CD14-positive monocyte (primary cell): ENCODE measurements around the gene COLEC11. TPM values are rescaled to one million over a fixed set of nuclear protein-coding genes. Genes with fewer than 3 reads are reported as not detected.

Source experiments
- DNase-seq, 3 donors: peaks; one replicate each; pipeline ENCODE4 v3.0.0-alpha.2; 2011 to 2022
- H2AFZ ChIP-seq: 2 replicates; pipeline ENCODE4 v1.6.0; 2012; ENCODE audit warnings: mild to moderate bottlenecking, low read depth, low read length, inconsistent platforms; ENCODE audit not compliant: insufficient read depth, poor library complexity, severe bottlenecking
- H3K27ac ChIP-seq, 2 donors: 1 replicate in 1 of 2; 2 replicates in 1 of 2; pipeline ENCODE4 v1.5.1; 2012 to 2013; ENCODE audit warnings: low read length in 2 of 2, control low read depth in 1 of 2, inconsistent platforms in 1 of 2, low read depth in 1 of 2, mild to moderate bottlenecking in 1 of 2
- H3K27me3 ChIP-seq, 2 donors: one replicate each; pipeline versions ENCODE4 v1.6.0 to v1.6.1; 2011 to 2013; ENCODE audit warnings: low read length in 2 of 2; ENCODE audit not compliant: control insufficient read depth in 2 of 2, insufficient read depth in 2 of 2
- H3K36me3 ChIP-seq, 2 donors: replicated peaks in 1 of 2; 1 replicate in 1 of 2; 2 replicates in 1 of 2; pipeline versions ENCODE4 v1.5.1 to v1.6.1; 2012 to 2013; ENCODE audit warnings: low read length in 2 of 2, control low read depth in 1 of 2, inconsistent platforms in 1 of 2, mild to moderate bottlenecking in 1 of 2; ENCODE audit not compliant: insufficient read depth in 2 of 2, control insufficient read depth in 1 of 2
- H3K4me1 ChIP-seq, 2 donors: 1 replicate in 1 of 2; 2 replicates in 1 of 2; pipeline versions ENCODE4 v1.5.1 to v1.6.1; 2012 to 2013; ENCODE audit warnings: low read length in 2 of 2, control low read depth in 1 of 2, inconsistent platforms in 1 of 2, mild to moderate bottlenecking in 1 of 2, moderate library complexity in 1 of 2; ENCODE audit not compliant: insufficient read depth in 2 of 2, control insufficient read depth in 1 of 2
- H3K4me2 ChIP-seq: replicated peaks from 2 replicates; pipeline ENCODE3; 2012; ENCODE audit warnings: low read length, moderate library complexity, mild to moderate bottlenecking; ENCODE audit not compliant: poor library complexity, severe bottlenecking; ENCODE audit errors: extremely low read depth
- H3K4me3 ChIP-seq, 3 experiments: fragments of 200-600 bp in 1 of 3; sonication (generic) in 1 of 3; replicated peaks in 1 of 3; 1 replicate in 2 of 3; 2 replicates in 1 of 3; pipeline ENCODE4 v1.5.1; 2011 to 2013; ENCODE audit warnings: low read length in 3 of 3, mild to moderate bottlenecking in 3 of 3, control low read depth in 2 of 3, low read depth in 2 of 3, inconsistent platforms in 1 of 3, moderate library complexity in 1 of 3
- H3K79me2 ChIP-seq: 2 replicates; pipeline ENCODE4 v1.6.0; 2012; ENCODE audit warnings: mild to moderate bottlenecking, control low read depth, inconsistent platforms, low read length, moderate library complexity; ENCODE audit not compliant: insufficient read depth
- H3K9ac ChIP-seq: 2 replicates; pipeline ENCODE4 v1.6.0; 2017; ENCODE audit warnings: low read length, mild to moderate bottlenecking; ENCODE audit not compliant: insufficient read depth, poor library complexity, severe bottlenecking
- H3K9me3 ChIP-seq, 2 donors: replicated peaks in 1 of 2; 1 replicate in 1 of 2; 2 replicates in 1 of 2; pipeline versions ENCODE4 v1.5.1 to v1.6.1; 2012 to 2013; ENCODE audit warnings: low read length in 2 of 2, control low read depth in 1 of 2; ENCODE audit not compliant: control insufficient read depth in 1 of 2, insufficient read depth in 1 of 2
- H4K20me1 ChIP-seq: 2 replicates; pipeline ENCODE4 v1.6.0; 2012; ENCODE audit warnings: mild to moderate bottlenecking, low read length, control low read depth, moderate library complexity; ENCODE audit not compliant: insufficient read depth
- H3K27ac Mint-ChIP-seq, 7 donors: one replicate each; pipeline ENCODE4 v1.8.0; 2020; ENCODE audit warnings: mild to moderate bottlenecking in 7 of 7, mixed read lengths in 7 of 7, moderate library complexity in 6 of 7, inconsistent platforms in 2 of 7
- H3K27me3 Mint-ChIP-seq, 3 donors: one replicate each; pipeline ENCODE4 v1.8.0; 2021 to 2022; ENCODE audit warnings: low read depth in 3 of 3, mild to moderate bottlenecking in 3 of 3, mixed read lengths in 3 of 3, moderate library complexity in 3 of 3, inconsistent platforms in 1 of 3
- H3K36me3 Mint-ChIP-seq, 2 donors: one replicate each; pipeline ENCODE4 v1.8.0; 2020; ENCODE audit warnings: mixed read lengths in 2 of 2, inconsistent platforms in 1 of 2, mild to moderate bottlenecking in 1 of 2
- H3K4me1 Mint-ChIP-seq: one replicate; pipeline ENCODE4 v1.8.0; 2020; ENCODE audit warnings: mild to moderate bottlenecking, mixed read lengths
- H3K4me3 Mint-ChIP-seq, 2 donors: one replicate each; pipeline ENCODE4 v1.8.0; 2020; ENCODE audit warnings: mild to moderate bottlenecking in 2 of 2, mixed read lengths in 2 of 2, moderate library complexity in 1 of 2
- H3K9me3 Mint-ChIP-seq, 7 donors: one replicate each; pipeline ENCODE4 v1.8.0; 2020 to 2022; ENCODE audit warnings: mixed read lengths in 7 of 7, mild to moderate bottlenecking in 6 of 7, moderate library complexity in 6 of 7, inconsistent platforms in 2 of 7
- WGBS: methylation state at CpG from one replicate; pipeline ENCODE4 v1.1.5; 2013; ENCODE audit warnings: missing lambda C conversion rate; ENCODE audit not compliant: insufficient coverage; 5-methylcytosine and 5-hydroxymethylcytosine counted together
- intact Hi-C, 2 donors: fragments of 100-400 bp; cut with micrococcal nuclease; formaldehyde crosslinking; loops; one replicate each; pipeline versions ENCODE4 v1.15.0 to v1.15.1; 2023
- polyA plus RNA-seq, 3 donors: library from polyadenylated mRNA; depleted of rRNA in 1 of 3; unstranded in 2 of 3; stranded (reverse) in 1 of 3; fragments of 300-500 nt in 2 of 3; fragments of >200 nt in 1 of 3; fragmentation: Illumina TruSeq in 2 of 3; gene quantifications; 1 replicate in 2 of 3; 2 replicates in 1 of 3; pipeline ENCODE4 v1.2.3, GENCODE V29; 2012 to 2021
- TF ChIP-seq, protein P1 (sequence below): fragments of 200-600 bp; IDR thresholded peaks from one replicate; pipeline ENCODE4 v1.8.0; 2022; ENCODE audit warnings: antibody characterized with exemption, mild to moderate bottlenecking

COLEC11 gene
- polyA plus RNA-seq, 3 donors, result not detected

DNA sequence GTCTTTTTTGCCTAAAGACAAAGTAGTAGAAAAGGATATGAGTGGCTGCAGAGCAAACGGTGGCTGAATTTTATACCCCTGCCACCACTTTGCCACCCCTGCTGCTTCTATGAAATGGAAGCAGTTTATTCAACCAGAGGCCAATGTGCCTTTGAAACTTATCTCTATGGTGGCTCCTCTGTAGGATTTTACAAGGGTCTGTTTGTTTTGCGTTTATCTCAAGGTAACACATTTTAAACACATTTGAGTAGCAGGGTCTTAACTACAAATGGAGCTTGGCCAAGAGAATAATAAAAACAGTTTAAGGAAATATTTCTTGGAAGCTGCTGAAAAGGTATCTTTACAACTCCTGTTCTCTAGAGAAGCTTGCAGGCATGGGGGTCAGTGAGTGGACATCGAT is 69.2 kb downstream of the COLEC11 start:
- Mint-ChIP-seq H3K4me1 (no peaks in the 10 kb centered on the region), H3K9me3 (peaks cover 0 to 4% (median 0%) of the 10 kb centered on the region in 7 donors), H3K36me3 (no peaks in the 10 kb centered on the region), H3K4me3 (no peak overlapping the region), H3K27ac (no peak overlapping the region), H3K27me3 (peaks cover 3 to 9% (median 3%) of the 10 kb centered on the region in 3 donors)
- no peaks in the 10 kb centered on the region for H3K9me3 ChIP-seq
- WGBS, result no CpG with 5 or more reads among the region's 3 CpGs
- H3K4me3 ChIP-seq, result no peak overlapping the region
- TF ChIP-seq, protein P1, sequence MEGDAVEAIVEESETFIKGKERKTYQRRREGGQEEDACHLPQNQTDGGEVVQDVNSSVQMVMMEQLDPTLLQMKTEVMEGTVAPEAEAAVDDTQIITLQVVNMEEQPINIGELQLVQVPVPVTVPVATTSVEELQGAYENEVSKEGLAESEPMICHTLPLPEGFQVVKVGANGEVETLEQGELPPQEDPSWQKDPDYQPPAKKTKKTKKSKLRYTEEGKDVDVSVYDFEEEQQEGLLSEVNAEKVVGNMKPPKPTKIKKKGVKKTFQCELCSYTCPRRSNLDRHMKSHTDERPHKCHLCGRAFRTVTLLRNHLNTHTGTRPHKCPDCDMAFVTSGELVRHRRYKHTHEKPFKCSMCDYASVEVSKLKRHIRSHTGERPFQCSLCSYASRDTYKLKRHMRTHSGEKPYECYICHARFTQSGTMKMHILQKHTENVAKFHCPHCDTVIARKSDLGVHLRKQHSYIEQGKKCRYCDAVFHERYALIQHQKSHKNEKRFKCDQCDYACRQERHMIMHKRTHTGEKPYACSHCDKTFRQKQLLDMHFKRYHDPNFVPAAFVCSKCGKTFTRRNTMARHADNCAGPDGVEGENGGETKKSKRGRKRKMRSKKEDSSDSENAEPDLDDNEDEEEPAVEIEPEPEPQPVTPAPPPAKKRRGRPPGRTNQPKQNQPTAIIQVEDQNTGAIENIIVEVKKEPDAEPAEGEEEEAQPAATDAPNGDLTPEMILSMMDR, result no peak
- H3K4me2 ChIP-seq, result no peak overlapping the region
- no peaks in the 10 kb centered on the region for H3K4me1 ChIP-seq
- H2AFZ ChIP-seq, result no peak overlapping the region
- no peaks in the 10 kb centered on the region for H3K27me3 ChIP-seq
- no peaks in the 10 kb centered on the region for H3K36me3 ChIP-seq
- DNase-seq, result no peak
- intact Hi-C loops, result no loop called here
- H4K20me1 ChIP-seq, result no peaks in the 10 kb centered on the region
- H3K9ac ChIP-seq, result no peak overlapping the region
- H3K27ac ChIP-seq, result no peak overlapping the region
- no peaks in the 10 kb centered on the region for H3K79me2 ChIP-seq

- H3K36me3 Mint-ChIP-seq, result no peaks in the 10 kb centered on the region
- Histone ChIP-seq H3K9me3 (no peaks in the 10 kb centered on the region), H2AFZ (no peak overlapping the region), H3K4me2 (no peak overlapping the region), H3K27ac (no peak overlapping the region), H4K20me1 (no peaks in the 10 kb centered on the region), H3K4me1 (no peaks in the 10 kb centered on the region), H3K36me3 (no peaks in the 10 kb centered on the region), H3K79me2 (no peaks in the 10 kb centered on the region), H3K9ac (no peak overlapping the region), H3K27me3 (no peaks in the 10 kb centered on the region), H3K4me3 (no peak overlapping the region)
- no peaks in the 10 kb centered on the region for H3K4me1 Mint-ChIP-seq
- no peak overlapping the region for H3K27ac Mint-ChIP-seq
- TF ChIP-seq, protein P1, result no peak
- no peak overlapping the region for H3K4me3 Mint-ChIP-seq
- peaks cover 0 to 4% (median 0%) of the 10 kb centered on the region in 7 donors for H3K9me3 Mint-ChIP-seq
- H3K27me3 Mint-ChIP-seq, result peaks cover 1 to 9% (median 2%) of the 10 kb centered on the region in 3 donors
- intact Hi-C loops, result no loop called here
- 95% methylated on average over 5 of the region's 8 CpGs for WGBS
- DNase-seq, result no peak
Measured at GRCh38 chr2:3664925-3665324, 70.0 kb downstream of the COLEC11 start.
